OCI-LY1 (cell line): ENCODE results near the gene ZNF804B.

Experiments used
- H2AFZ ChIP-seq: fragments of 200-600 bp; sonication (generic), shearing (Covaris generic); 2 replicates; pipeline ENCODE4 v1.6.0; 2014; ENCODE audit warnings: antibody characterized with exemption, mild to moderate bottlenecking, low read length
- H3F3A ChIP-seq: fragments of 200-600 bp; sonication (generic), shearing (Covaris generic); 2 replicates; pipeline ENCODE4 v1.6.0; 2014; ENCODE audit warnings: mild to moderate bottlenecking, antibody characterized with exemption, low read length, moderate library complexity; ENCODE audit not compliant: insufficient read depth
- H3K27ac ChIP-seq: fragments of 200-600 bp; sonication (generic); 2 replicates; pipeline ENCODE4 v1.5.1; 2014; ENCODE audit warnings: low read length, mixed run types, mild to moderate bottlenecking, low read depth; ENCODE audit not compliant: poor library complexity, severe bottlenecking
- H3K27me3 ChIP-seq: fragments of 200-600 bp; sonication (generic); 2 replicates; pipeline ENCODE4 v1.6.0; 2014; ENCODE audit warnings: antibody characterized with exemption, mild to moderate bottlenecking, low read length, moderate library complexity; ENCODE audit not compliant: insufficient read depth
- H3K36me3 ChIP-seq: fragments of 200-600 bp; sonication (generic); 2 replicates; pipeline ENCODE4 v1.6.1; 2014; ENCODE audit warnings: mild to moderate bottlenecking, antibody characterized with exemption, low read length, moderate library complexity, mixed read lengths; ENCODE audit not compliant: insufficient read depth
- H3K4me1 ChIP-seq: fragments of 200-600 bp; sonication (generic); 2 replicates; pipeline ENCODE4 v1.5.1; 2014; ENCODE audit warnings: mild to moderate bottlenecking, low read length, moderate library complexity; ENCODE audit not compliant: insufficient read depth, severe bottlenecking
- H3K4me2 ChIP-seq: fragments of 200-600 bp; sonication (generic), shearing (Covaris generic); 2 replicates; pipeline ENCODE4 v1.6.1; 2014; ENCODE audit warnings: low read length
- H3K4me3 ChIP-seq: fragments of 200-600 bp; sonication (generic); 2 replicates; pipeline ENCODE4 v1.5.1; 2014; ENCODE audit warnings: low read length, low read depth, mild to moderate bottlenecking, mixed read lengths; ENCODE audit not compliant: poor library complexity, severe bottlenecking
- H3K79me2 ChIP-seq: fragments of 200-600 bp; shearing (Covaris generic); 2 replicates; pipeline ENCODE4 v1.6.1; 2016; ENCODE audit warnings: mixed run types, low read length, mixed read lengths; ENCODE audit not compliant: insufficient read depth
- H3K9ac ChIP-seq: fragments of 200-600 bp; sonication (generic), shearing (Covaris generic); 2 replicates; pipeline ENCODE4 v1.6.1; 2014; ENCODE audit warnings: mild to moderate bottlenecking, low read length, mixed read lengths
- H3K9me2 ChIP-seq: fragments of 200-600 bp; sonication (generic), shearing (Covaris generic); 2 replicates; pipeline ENCODE4 v1.6.1; 2014; ENCODE audit warnings: low read depth, mild to moderate bottlenecking, low read length, mixed read lengths
- H3K9me3 ChIP-seq: fragments of 200-600 bp; shearing (Covaris generic); 2 replicates; pipeline ENCODE4 v1.6.1; 2014; ENCODE audit warnings: low read length, mixed read lengths
- H4K20me1 ChIP-seq: fragments of 200-600 bp; sonication (generic), shearing (Covaris generic); 2 replicates; pipeline ENCODE4 v1.6.0; 2016; ENCODE audit warnings: mild to moderate bottlenecking, low read length; ENCODE audit not compliant: insufficient read depth
- CTCF ChIP-seq: fragments of 200-600 bp; sonication (generic), shearing (Covaris generic); IDR thresholded peaks from 2 replicates; pipeline ENCODE4 v1.5.1; 2017; ENCODE audit warnings: mild to moderate bottlenecking, antibody characterized with exemption, low read length, moderate library complexity, mixed read lengths
- EZH2 ChIP-seq: fragments of 200-600 bp; sonication (generic), shearing (Covaris generic); IDR thresholded peaks from 2 replicates; pipeline ENCODE4 v1.8.0; 2017; ENCODE audit warnings: borderline replicate concordance, mixed run types, mild to moderate bottlenecking, antibody characterized with exemption, low read length, moderate library complexity, mixed read lengths

The ZNF804B gene

DNA sequence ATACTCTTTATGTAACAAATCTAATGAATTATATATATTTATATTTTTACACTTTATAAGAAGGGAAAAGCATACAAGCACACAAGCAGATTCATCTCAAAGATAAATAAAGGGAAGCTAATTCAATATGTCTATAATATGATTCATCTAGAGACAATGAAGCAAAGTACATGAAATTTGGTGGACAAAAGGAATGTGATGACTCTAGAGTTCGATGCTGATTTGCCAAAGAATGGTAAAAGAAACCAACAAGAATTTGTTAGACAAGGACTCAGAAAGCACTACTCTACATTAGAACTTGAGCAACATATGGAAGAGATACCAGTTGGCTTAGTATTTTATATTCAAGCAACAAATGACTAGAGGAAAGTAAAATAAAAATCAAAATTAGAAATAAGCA lies 572.5 kb downstream of the ZNF804B start:
- no peaks in the 10 kb centered on the region for H3K36me3 ChIP-seq
- no peak overlapping the region for H2AFZ ChIP-seq
- H3K9me3 ChIP-seq: no peaks in the 10 kb centered on the region
- no peaks in the 10 kb centered on the region for H3K79me2 ChIP-seq
- no peaks in the 10 kb centered on the region for H4K20me1 ChIP-seq
- H3K9ac ChIP-seq: no peak overlapping the region
- no peak overlapping the region for H3K4me2 ChIP-seq
- no peak overlapping the region for H3K27ac ChIP-seq
- no peaks in the 10 kb centered on the region for H3K4me1 ChIP-seq
- no peaks in the 10 kb centered on the region for H3F3A ChIP-seq
- H3K4me3 ChIP-seq: no peak overlapping the region
- TF ChIP-seq CTCF (no peak), EZH2 (no peak)
- H3K27me3 ChIP-seq: no peaks in the 10 kb centered on the region
- H3K9me2 ChIP-seq: no peaks in the 10 kb centered on the region

GRCh38 chr7:89334797-89335196 lies 575.3 kb downstream of the ZNF804B start:
- Histone ChIP-seq H3K9ac (no peak overlapping the region), H3K4me1 (no peaks in the 10 kb centered on the region), H3K27me3 (no peaks in the 10 kb centered on the region), H3K9me3 (no peaks in the 10 kb centered on the region), H3K4me3 (no peak overlapping the region), H4K20me1 (no peaks in the 10 kb centered on the region), H3K79me2 (no peaks in the 10 kb centered on the region), H3F3A (no peaks in the 10 kb centered on the region), H3K9me2 (no peaks in the 10 kb centered on the region), H3K4me2 (no peak overlapping the region), H2AFZ (no peak overlapping the region), H3K27ac (no peak overlapping the region), H3K36me3 (no peaks in the 10 kb centered on the region)
- TF ChIP-seq EZH2 (no peak), CTCF (no peak; the same call in 1 of the 2 replicates)

DNA sequence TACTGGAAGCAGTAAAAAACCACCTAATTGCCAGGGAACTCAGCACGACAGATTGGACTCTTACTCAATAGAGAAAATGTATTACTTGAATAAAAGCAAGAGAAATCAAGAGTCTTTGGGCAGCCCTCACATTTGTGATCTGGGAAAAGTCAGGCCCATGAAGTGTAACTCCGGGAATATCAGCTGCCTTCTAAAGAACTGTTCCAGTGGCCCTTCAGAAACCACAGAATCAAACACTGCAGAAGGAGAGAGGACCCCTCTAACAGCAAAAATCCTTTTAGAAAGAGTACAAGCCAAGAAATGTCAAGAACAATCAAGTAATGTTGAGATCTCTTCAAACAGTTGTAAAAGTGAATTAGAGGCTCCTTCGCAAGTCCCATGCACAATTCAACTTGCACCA lies 576.0 kb downstream of the ZNF804B start:
- H2AFZ ChIP-seq: no peak overlapping the region

More for the DNA sequence above, 576.0 kb downstream of the ZNF804B start:
- Histone ChIP-seq H3K9ac (no peak overlapping the region), H3K9me3 (no peaks in the 10 kb centered on the region), H3K27me3 (no peaks in the 10 kb centered on the region), H3K9me2 (no peaks in the 10 kb centered on the region), H3K4me1 (no peaks in the 10 kb centered on the region), H3K4me2 (no peak overlapping the region), H3K27ac (no peak overlapping the region), H3K79me2 (no peaks in the 10 kb centered on the region), H3K36me3 (no peaks in the 10 kb centered on the region), H3K4me3 (no peak overlapping the region), H3F3A (no peaks in the 10 kb centered on the region), H4K20me1 (no peaks in the 10 kb centered on the region)
- no peak for TF ChIP-seq EZH2
- no peak for TF ChIP-seq CTCF
